Measurements from ENCODE around the gene PODN. TPM values are rescaled to one million over a fixed set of nuclear protein-coding genes. Genes with fewer than 3 reads are reported as not detected.

The PODN gene
- total RNA-seq, 1 donor from 2014 or later, result 56.5 TPM

DNA sequence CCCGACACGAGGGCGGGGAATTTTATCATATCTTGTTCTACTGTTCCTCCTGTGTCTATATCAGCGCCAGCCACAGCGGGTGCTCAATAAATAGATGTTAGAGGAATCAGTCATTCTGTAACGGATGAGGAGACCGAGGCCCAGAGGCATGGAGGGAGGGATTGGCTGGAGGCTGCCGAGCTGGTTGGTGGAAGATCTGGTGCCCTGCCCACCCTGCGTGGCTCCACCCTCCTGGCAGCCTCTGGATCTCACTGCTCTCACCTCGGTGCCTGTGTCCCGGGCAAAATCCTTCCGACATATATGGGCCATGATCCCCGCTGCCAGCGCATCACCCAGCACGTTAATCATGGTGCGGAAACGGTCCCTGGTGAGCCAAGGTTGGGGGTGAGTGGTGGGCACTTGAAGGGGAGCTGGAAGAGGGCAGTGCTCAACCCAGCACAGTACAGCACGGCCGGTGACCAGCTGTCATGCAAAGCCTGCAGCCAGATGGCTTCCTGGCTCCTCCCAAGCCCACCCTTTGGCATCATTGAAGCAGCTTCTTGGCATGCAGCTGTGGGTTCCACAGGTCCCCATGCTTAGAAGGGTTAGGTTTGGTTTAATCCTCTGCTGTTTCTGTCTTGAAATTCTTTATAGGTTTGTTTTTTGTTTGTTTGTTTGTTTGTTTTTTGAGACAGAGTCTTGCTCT lies 26.7 kb downstream of the PODN start:
- Histone ChIP-seq H3K4me3 (no peak overlapping the region), H3K27me3 (no peaks in the 10 kb centered on the region), H3K4me1 (peaks cover 10% of the 10 kb centered on the region), H3K36me3 (no peaks in the 10 kb centered on the region), H3K9me3 (no peaks in the 10 kb centered on the region), H3K27ac (no peak overlapping the region)
- TF ChIP-seq, protein P1, sequence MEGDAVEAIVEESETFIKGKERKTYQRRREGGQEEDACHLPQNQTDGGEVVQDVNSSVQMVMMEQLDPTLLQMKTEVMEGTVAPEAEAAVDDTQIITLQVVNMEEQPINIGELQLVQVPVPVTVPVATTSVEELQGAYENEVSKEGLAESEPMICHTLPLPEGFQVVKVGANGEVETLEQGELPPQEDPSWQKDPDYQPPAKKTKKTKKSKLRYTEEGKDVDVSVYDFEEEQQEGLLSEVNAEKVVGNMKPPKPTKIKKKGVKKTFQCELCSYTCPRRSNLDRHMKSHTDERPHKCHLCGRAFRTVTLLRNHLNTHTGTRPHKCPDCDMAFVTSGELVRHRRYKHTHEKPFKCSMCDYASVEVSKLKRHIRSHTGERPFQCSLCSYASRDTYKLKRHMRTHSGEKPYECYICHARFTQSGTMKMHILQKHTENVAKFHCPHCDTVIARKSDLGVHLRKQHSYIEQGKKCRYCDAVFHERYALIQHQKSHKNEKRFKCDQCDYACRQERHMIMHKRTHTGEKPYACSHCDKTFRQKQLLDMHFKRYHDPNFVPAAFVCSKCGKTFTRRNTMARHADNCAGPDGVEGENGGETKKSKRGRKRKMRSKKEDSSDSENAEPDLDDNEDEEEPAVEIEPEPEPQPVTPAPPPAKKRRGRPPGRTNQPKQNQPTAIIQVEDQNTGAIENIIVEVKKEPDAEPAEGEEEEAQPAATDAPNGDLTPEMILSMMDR (IDR thresholded peaks at IDR 0.05), result no peak
- intact Hi-C loops (cut with DNase I), result no loop called here
- no peak for DNase-seq
- no peak for ATAC-seq

DNA sequence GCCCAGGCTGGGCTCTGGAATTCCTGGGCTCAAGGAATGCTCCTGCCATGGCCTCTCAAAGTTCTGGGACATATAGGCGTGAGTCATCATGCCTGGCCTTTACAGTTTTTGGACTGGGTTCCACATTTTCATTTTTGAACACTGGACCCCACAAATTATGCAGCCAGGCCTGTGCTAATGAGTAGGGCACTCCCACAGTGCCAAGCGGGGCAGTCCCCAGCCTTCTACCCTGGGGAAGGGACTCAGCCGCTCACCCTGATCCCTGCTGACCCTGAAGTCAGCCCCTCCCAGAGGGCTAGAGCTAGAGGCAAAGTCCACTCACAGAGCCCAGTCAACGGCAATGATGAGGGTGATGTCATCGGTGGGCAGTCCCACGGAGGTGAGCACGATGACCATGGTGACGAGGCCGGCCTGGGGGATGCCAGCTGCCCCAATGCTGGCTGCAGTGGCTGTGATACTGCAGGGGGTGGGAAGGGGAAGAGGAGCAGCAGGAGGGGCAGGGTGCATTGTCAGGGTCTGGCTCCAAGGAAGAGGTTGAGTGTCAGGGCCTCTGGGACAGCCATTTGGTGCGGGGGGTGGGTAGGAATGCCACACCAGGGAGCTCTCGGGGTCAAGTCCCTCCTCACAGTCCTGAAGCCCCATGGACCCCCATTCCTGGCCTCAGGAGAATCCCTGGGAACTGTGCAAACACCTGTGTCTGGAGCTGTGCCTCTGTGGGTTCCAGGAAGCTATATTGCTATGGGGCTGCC lies 27.6 kb downstream of the PODN start:
- Histone ChIP-seq H3K4me3 (no peak overlapping the region), H3K27me3 (no peaks in the 10 kb centered on the region), H3K36me3 (no peaks in the 10 kb centered on the region), H3K4me1 (peaks cover 10% of the 10 kb centered on the region), H3K27ac (no peak overlapping the region), H3K9me3 (no peaks in the 10 kb centered on the region)
- DNase-seq, result no peak
- ATAC-seq, result no peak
- TF ChIP-seq, protein P1 (IDR thresholded peaks at IDR 0.05), result no peak
- intact Hi-C loops (cut with DNase I), result no loop called here

DNA sequence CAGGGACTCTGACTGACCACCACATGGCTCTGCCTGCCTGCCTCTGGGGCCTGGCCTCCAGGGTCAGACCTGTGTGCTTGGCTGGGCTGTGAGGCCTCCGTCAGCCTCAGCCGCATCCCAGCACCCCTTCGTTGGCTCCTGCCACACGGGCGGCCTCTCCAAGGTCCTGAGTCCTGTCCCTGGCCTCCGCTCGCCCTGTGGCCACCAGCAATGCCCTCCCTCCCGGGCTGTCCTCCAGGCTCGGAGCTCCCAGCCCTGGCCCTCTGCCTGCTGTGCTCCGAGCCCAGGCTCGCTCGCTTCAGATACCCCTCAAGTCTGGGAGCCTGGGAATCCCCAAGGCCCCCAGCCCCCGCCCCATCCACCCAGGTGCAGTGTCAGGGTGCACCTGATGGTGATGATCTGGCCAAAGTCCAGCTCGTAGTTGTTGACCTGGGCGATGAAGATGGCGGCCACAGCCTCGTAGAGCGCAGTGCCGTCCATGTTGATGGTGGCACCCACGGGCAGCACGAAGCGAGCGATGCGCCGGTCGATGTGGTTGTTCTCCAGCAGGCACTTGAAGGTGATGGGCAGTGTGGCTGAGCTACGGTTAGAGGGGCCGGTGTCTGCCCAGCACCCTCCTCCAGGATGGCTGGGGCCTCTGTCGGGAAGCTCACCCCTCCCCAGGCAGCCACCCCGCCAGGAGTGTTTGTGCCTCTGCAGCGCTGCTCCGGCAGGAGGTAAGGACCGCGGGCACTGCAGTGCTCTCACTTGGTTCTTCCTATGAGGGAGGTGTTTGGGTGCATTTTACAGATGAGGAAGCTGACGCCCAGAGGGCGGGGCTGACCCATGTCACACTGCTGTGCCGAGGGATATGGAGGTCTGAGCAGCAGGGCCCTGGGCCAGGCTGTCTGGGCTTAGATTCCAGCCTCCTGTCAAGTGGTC lies 28.5 kb downstream of the PODN start:
- no peaks in the 10 kb centered on the region for H3K36me3 ChIP-seq
- ATAC-seq (peak; percentile 68), DNase-seq (peak; percentile 79)
- no peaks in the 10 kb centered on the region for H3K27me3 ChIP-seq
- H3K4me1 ChIP-seq, result peaks cover 10% of the 10 kb centered on the region
- intact Hi-C loops (cut with DNase I), result no loop called here
- TF ChIP-seq, protein P1 (IDR thresholded peaks at IDR 0.05), result no peak
- H3K9me3 ChIP-seq, result no peaks in the 10 kb centered on the region
- no peak overlapping the region for H3K4me3 ChIP-seq
- no peak overlapping the region for H3K27ac ChIP-seq

DNA sequence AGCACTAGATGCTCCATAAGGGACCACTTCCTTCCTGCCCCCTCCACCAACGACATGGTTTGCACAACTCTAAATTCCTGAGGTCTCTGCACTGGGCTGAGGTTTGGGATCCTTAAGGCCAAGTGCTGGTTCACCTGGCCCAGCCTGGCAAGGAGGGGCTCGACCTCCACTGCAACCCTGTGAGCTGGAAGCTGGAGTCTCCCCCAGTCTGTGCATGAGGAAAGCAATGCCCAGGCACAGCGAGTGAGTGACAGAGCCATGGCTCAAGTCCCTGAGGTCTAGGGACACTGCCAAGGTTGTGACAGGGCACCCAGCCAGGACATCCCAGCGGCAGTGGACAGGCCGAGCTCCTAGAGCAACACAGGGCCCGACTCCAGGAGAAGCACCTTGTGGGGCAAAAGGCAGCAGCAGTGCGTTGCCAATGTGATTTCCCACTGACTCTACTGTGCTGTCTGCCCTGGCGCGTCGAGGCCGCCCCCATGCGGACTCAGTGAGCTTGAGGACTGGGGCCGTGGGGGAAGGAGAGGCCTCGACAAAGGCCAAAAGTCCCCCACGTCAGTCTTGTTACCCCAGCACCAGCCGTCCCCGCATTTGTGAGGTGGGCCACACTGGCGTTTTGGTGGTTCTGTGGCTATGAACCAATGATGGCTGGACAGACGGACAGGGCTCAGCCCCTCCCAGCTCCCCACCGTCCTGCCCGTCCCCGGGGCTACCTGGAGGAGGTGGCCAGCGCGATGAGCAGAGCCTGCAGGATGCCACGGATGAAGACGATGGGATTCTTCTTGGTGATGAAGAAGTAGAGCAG lies 30.0 kb downstream of the PODN start:
- Histone ChIP-seq H3K27ac (no peak overlapping the region), H3K36me3 (no peaks in the 10 kb centered on the region), H3K9me3 (no peaks in the 10 kb centered on the region), H3K4me1 (peaks cover 10% of the 10 kb centered on the region), H3K27me3 (no peaks in the 10 kb centered on the region), H3K4me3 (no peak overlapping the region)
- ATAC-seq, result peak; percentile 55
- intact Hi-C loops (cut with DNase I), result no loop called here
- TF ChIP-seq, protein P1 (IDR thresholded peaks at IDR 0.05), result no peak
- DNase-seq, result peak; percentile 76
